PC-3 (cell line): Measurements from ENCODE around the gene PPM1B. TPM values are rescaled to one million over a fixed set of nuclear protein-coding genes. Genes with fewer than 3 reads are reported as not detected.
"Not testable (repeated sequence)": the region's sequence is repeated elsewhere in the genome, so short reads cannot be mapped to it uniquely, and the experiment has no call there.

Experiments used
- ATAC-seq: fragments of 200-7000 bp; cut with Tn5 transposase; 2 replicates; pipeline ENCODE4 v1.9.1; 2020; ENCODE audit warnings: mild to moderate bottlenecking, moderate library complexity
- BruUV-seq: library from RNA; stranded (reverse); fragments of 400-500 nt; replicated peaks from 2 replicates; lab custom pipeline; 2021; lab: Mats Ljungman, UMichigan
- CTCF ChIA-PET: fragments of 300-600 bp; sonication (Branson Sonifier 250); formaldehyde crosslinking; loops from one replicate; lab custom pipeline; 2022; ENCODE audit warnings: antibody characterized with exemption; lab: Charles Lee
- POLR2A ChIA-PET: fragments of 300-600 bp; sonication (Branson Sonifier 250); formaldehyde crosslinking; loops from one replicate; lab custom pipeline; 2022; ENCODE audit warnings: antibody characterized with exemption; ENCODE audit not compliant: unreplicated experiment; lab: Charles Lee
- DNase-seq: peaks from one replicate; pipeline ENCODE4 v3.0.0-alpha.2; 2015
- H2AFZ ChIP-seq: fragments of 300-600 bp; sonication (generic); 2 replicates; pipeline ENCODE4 v1.6.0; 2016; ENCODE audit warnings: antibody characterized with exemption, low read length
- H3F3A ChIP-seq: fragments of 300-600 bp; sonication (generic); one replicate; pipeline ENCODE4 v1.6.0; 2017; ENCODE audit warnings: antibody characterized with exemption, low read length, control low read depth, mild to moderate bottlenecking; ENCODE audit not compliant: unreplicated experiment
- H3K27ac ChIP-seq: fragments of 300-600 bp; sonication (generic); 2 replicates; pipeline ENCODE4 v1.5.1; 2016; ENCODE audit warnings: mild to moderate bottlenecking, low read length
- H3K27me3 ChIP-seq: fragments of 300-600 bp; sonication (generic); 2 replicates; pipeline ENCODE4 v1.6.1; 2016; ENCODE audit warnings: low read length, mixed read lengths
- H3K36me3 ChIP-seq: fragments of 300-600 bp; sonication (generic); 2 replicates; pipeline ENCODE4 v1.6.1; 2016; ENCODE audit warnings: low read depth, mixed run types, low read length, mixed read lengths
- H3K4me1 ChIP-seq: fragments of 300-600 bp; sonication (generic); 2 replicates; pipeline ENCODE4 v1.5.1; 2016; ENCODE audit warnings: low read length; ENCODE audit not compliant: insufficient read depth
- H3K4me2 ChIP-seq: fragments of 300-600 bp; sonication (generic); 2 replicates; pipeline ENCODE4 v1.6.0; 2016; ENCODE audit warnings: low read length
- H3K4me3 ChIP-seq: fragments of 300-600 bp; sonication (generic); 2 replicates; pipeline ENCODE4 v1.5.1; 2016; ENCODE audit warnings: mild to moderate bottlenecking, low read length, mixed read lengths
- H3K79me2 ChIP-seq: fragments of 300-600 bp; sonication (generic); 2 replicates; pipeline ENCODE4 v1.6.1; 2017; ENCODE audit warnings: low read length, mixed read lengths
- H3K9ac ChIP-seq: fragments of 300-600 bp; sonication (generic); 2 replicates; pipeline ENCODE4 v1.6.0; 2016; ENCODE audit warnings: mild to moderate bottlenecking, low read length
- H3K9me2 ChIP-seq: fragments of 300-600 bp; sonication (generic); replicated peaks from 2 replicates; pipeline ENCODE4 v1.6.1; 2016; ENCODE audit warnings: mixed run types, low read length, mixed read lengths
- H3K9me3 ChIP-seq: fragments of 300-600 bp; sonication (generic); 2 replicates; pipeline ENCODE4 v1.6.1; 2016; ENCODE audit warnings: low read length, mixed read lengths
- H4K20me1 ChIP-seq: fragments of 300-600 bp; sonication (generic); 2 replicates; pipeline ENCODE4 v1.6.1; 2016; ENCODE audit warnings: low read length, mixed read lengths
- EZH2 ChIP-seq: fragments of 300-600 bp; sonication (generic); IDR thresholded peaks from one replicate; pipeline ENCODE4 v1.6.1; 2017; ENCODE audit warnings: antibody characterized with exemption, mild to moderate bottlenecking, low read length; ENCODE audit not compliant: unreplicated experiment
- EZH2phosphoT487 ChIP-seq: fragments of 300-600 bp; sonication (generic); IDR thresholded peaks from 2 replicates; pipeline ENCODE4 v1.6.1; 2018; ENCODE audit warnings: mild to moderate bottlenecking, antibody characterized with exemption, low read length, borderline replicate concordance
- intact Hi-C: fragments of 100-400 bp; cut with micrococcal nuclease; formaldehyde crosslinking; loops from 2 replicates; pipeline ENCODE4 v1.9.0; 2023
- total RNA-seq: library from RNA; depleted of rRNA; stranded (reverse); fragments of >200 nt; gene quantifications from 2 replicates; pipeline ENCODE4 v1.2.3, GENCODE V29; 2014
- TF ChIP-seq, protein P1 (sequence below): fragments of 300-600 bp; sonication (generic); conservative IDR thresholded peaks from 2 replicates; pipeline ENCODE4 v1.5.1; 2017; ENCODE audit warnings: antibody characterized with exemption, low read depth, mild to moderate bottlenecking, low read length

PPM1B gene
- total RNA-seq, 1 experiment from 2014 or later: 17.6 TPM

GRCh38 chr2:44207102-44207501 lies 38.4 kb downstream of the PPM1B start:
- Histone ChIP-seq H3K27me3 (no peaks in the 10 kb centered on the region), H3K9me2 (no peaks in the 10 kb centered on the region), H3K9ac (no peak overlapping the region), H2AFZ (no peak overlapping the region), H3K27ac (no peak overlapping the region), H3K4me3 (no peak overlapping the region), H3F3A (no peaks in the 10 kb centered on the region), H3K79me2 (peaks cover 30% of the 10 kb centered on the region), H3K4me1 (no peaks in the 10 kb centered on the region), H3K36me3 (0 out of 2 replicates have a peak, but pooled peaks cover 10% of the 10 kb centered on the region), H3K4me2 (no peak overlapping the region), H4K20me1 (no peaks in the 10 kb centered on the region), H3K9me3 (no peaks in the 10 kb centered on the region)
- BruUV-seq: no TSS peak
- intact Hi-C loops: no loop called here
- ATAC-seq (no peak), DNase-seq (no peak)
- TF ChIP-seq, protein P1, sequence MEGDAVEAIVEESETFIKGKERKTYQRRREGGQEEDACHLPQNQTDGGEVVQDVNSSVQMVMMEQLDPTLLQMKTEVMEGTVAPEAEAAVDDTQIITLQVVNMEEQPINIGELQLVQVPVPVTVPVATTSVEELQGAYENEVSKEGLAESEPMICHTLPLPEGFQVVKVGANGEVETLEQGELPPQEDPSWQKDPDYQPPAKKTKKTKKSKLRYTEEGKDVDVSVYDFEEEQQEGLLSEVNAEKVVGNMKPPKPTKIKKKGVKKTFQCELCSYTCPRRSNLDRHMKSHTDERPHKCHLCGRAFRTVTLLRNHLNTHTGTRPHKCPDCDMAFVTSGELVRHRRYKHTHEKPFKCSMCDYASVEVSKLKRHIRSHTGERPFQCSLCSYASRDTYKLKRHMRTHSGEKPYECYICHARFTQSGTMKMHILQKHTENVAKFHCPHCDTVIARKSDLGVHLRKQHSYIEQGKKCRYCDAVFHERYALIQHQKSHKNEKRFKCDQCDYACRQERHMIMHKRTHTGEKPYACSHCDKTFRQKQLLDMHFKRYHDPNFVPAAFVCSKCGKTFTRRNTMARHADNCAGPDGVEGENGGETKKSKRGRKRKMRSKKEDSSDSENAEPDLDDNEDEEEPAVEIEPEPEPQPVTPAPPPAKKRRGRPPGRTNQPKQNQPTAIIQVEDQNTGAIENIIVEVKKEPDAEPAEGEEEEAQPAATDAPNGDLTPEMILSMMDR: no peak
- TF ChIP-seq EZH2: no peak
- TF ChIP-seq EZH2phosphoT487: no peak
- ChIA-PET CTCF (no interaction called here), POLR2A (no interaction called here)

- DNase-seq, H4K20me1 ChIP-seq, H3K4me3 ChIP-seq, H3K4me2 ChIP-seq, intact Hi-C loops, H3K9me3 ChIP-seq, H3K27me3 ChIP-seq, POLR2A ChIA-PET, ATAC-seq, BruUV-seq, H3F3A ChIP-seq, H3K4me1 ChIP-seq, CTCF ChIA-PET, H2AFZ ChIP-seq, H3K9me2 ChIP-seq, H3K27ac ChIP-seq, H3K9ac ChIP-seq: not testable (repeated sequence)
- H3K36me3 ChIP-seq: 0 out of 2 replicates have a peak, but pooled peaks cover 10% of the 10 kb centered on the region
- peaks cover 30% of the 10 kb centered on the region for H3K79me2 ChIP-seq
These were observed 39.0 kb downstream of the PPM1B start for GRCh38 chr2:44207648-44208047.

DNA sequence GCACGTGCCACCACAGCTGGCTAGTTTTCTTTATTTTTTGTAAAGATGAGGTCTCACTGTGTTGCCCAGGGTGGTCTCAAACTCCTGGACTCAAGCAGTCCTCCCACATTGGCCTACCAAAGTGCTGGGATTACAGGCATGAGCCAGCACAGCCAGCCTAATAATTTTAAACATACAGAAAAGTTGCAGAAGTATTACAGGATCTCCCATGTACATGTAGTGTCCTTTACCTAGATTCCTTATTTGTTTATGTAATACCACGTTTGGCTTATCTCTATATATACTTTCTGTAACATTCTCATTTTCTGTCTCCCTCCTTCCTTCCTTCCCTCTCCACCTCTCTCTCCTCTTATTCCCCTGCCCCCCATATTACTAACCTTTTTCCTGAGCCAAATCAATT lies 41.7 kb downstream of the PPM1B start:
- no peak overlapping the region for H3K4me3 ChIP-seq
- ChIA-PET CTCF (no interaction called here), POLR2A (no interaction called here)
- intact Hi-C loops: no loop called here
- TF ChIP-seq EZH2 (no peak), EZH2phosphoT487 (no peak)
- TF ChIP-seq, protein P1: no peak
- ATAC-seq: no peak
- no peak overlapping the region for H3K27ac ChIP-seq
- no peak overlapping the region for H3K4me2 ChIP-seq
- H3K9me2 ChIP-seq: no peaks in the 10 kb centered on the region
- H3K79me2 ChIP-seq: 0 out of 2 replicates have a peak, but pooled peaks cover 7% of the 10 kb centered on the region
- no peak overlapping the region for H2AFZ ChIP-seq
- no peaks in the 10 kb centered on the region for H4K20me1 ChIP-seq
- no peak for DNase-seq
- H3K27me3 ChIP-seq: no peaks in the 10 kb centered on the region
- no TSS peak for BruUV-seq
- no peaks in the 10 kb centered on the region for H3K9me3 ChIP-seq
- H3K36me3 ChIP-seq: 0 out of 2 replicates have a peak, but pooled peaks cover 10% of the 10 kb centered on the region
- no peaks in the 10 kb centered on the region for H3K4me1 ChIP-seq
- H3K9ac ChIP-seq: no peak overlapping the region
- H3F3A ChIP-seq: no peaks in the 10 kb centered on the region
